ENCODE results near the gene PGAM2. TPM values are rescaled to one million over a fixed set of nuclear protein-coding genes. Genes with fewer than 3 reads are reported as not detected.

The PGAM2 gene
- total RNA-seq, 4 donors from 2014 or later, result 3.2 to 3.9 TPM; not detected in 2

GRCh38 chr7:44075296-44076075 lies 10.1 kb upstream of the PGAM2 start:
- H3K27ac ChIP-seq, result peak overlapping the region in 1 of 4 donors; percentile 69
- H3K9me3 ChIP-seq, result no peaks in the 10 kb centered on the region
- H3K36me3 ChIP-seq, result peaks cover 0 to 82% of the 10 kb centered on the region in 2 donors
- 86 to 90% methylated on average over 11 to 15 of the region's 17 CpGs for WGBS, 2 donors (ENCODE audit: low coverage in 1 of 2)
- no peaks in the 10 kb centered on the region for H3K27me3 ChIP-seq
- ATAC-seq, result no peak
- no peak overlapping the region for H3K4me3 ChIP-seq
- H3K4me1 ChIP-seq, result peaks cover 0 to 61% (median 19%) of the 10 kb centered on the region in 3 donors
- TF ChIP-seq CTCF (IDR thresholded peaks at IDR 0.05), result no peak
- no peak for TF ChIP-seq POLR2A (IDR thresholded peaks at IDR 0.05)
- TF ChIP-seq POLR2AphosphoS5 (IDR thresholded peaks at IDR 0.05), result no peak

GRCh38 chr7:44074349-44074695 lies 9.0 kb upstream of the PGAM2 start:
- TF ChIP-seq CTCF (IDR thresholded peaks at IDR 0.05) (no peak), POLR2A (IDR thresholded peaks at IDR 0.05) (no peak)
- Histone ChIP-seq H3K4me3 (no peak overlapping the region), H3K27ac (peak overlapping the region in 3 of 4 donors; percentile 69 to 78 (median 72)), H3K4me1 (peaks cover 0 to 49% (median 19%) of the 10 kb centered on the region in 3 donors), H3K27me3 (no peaks in the 10 kb centered on the region), H3K36me3 (peaks cover 0 to 70% of the 10 kb centered on the region in 2 donors), H3K9me3 (no peaks in the 10 kb centered on the region)
- ATAC-seq, result no peak
- WGBS, 2 donors (ENCODE audit: low coverage in 1 of 2), result 89% methylated on average over 4 of the region's 13 CpGs; no CpG with 5 or more reads in 1 of the 2 donors

GRCh38 chr7:44073664-44074348 lies 8.4 kb upstream of the PGAM2 start:
- Histone ChIP-seq H3K27me3 (no peaks in the 10 kb centered on the region), H3K27ac (peak overlapping the region in 3 of 4 donors; percentile 69 to 78 (median 72)), H3K36me3 (peaks cover 0 to 65% of the 10 kb centered on the region in 2 donors), H3K9me3 (no peaks in the 10 kb centered on the region), H3K4me1 (peaks cover 0 to 44% (median 19%) of the 10 kb centered on the region in 3 donors), H3K4me3 (peak overlapping the region in 1 of 2 donors; percentile 13)
- TF ChIP-seq CTCF (IDR thresholded peaks at IDR 0.05) (no peak), POLR2AphosphoS5 (IDR thresholded peaks at IDR 0.05) (peak; percentile 66), POLR2A (IDR thresholded peaks at IDR 0.05) (no peak), EP300 (IDR thresholded peaks at IDR 0.05) (no peak)
- no CpG with 5 or more reads among the region's 26 CpGs for WGBS, 2 donors (ENCODE audit: low coverage in 1 of 2)
- peak; percentile 85 for ATAC-seq

GRCh38 chr7:44072364-44073231 lies 7.2 kb upstream of the PGAM2 start:
- peak in 3 of 4 experiments; percentile 55 to 79 (median 64) for TF ChIP-seq CTCF (IDR thresholded peaks at IDR 0.05)
- TF ChIP-seq POLR2AphosphoS5 (IDR thresholded peaks at IDR 0.05), result peak; percentile 18
- no peak for TF ChIP-seq EP300 (IDR thresholded peaks at IDR 0.05)
- TF ChIP-seq POLR2A (IDR thresholded peaks at IDR 0.05), result no peak
- Histone ChIP-seq H3K27me3 (no peaks in the 10 kb centered on the region), H3K4me1 (peaks cover 0 to 41% (median 19%) of the 10 kb centered on the region in 3 donors), H3K9me3 (no peaks in the 10 kb centered on the region), H3K4me3 (no peak overlapping the region), H3K36me3 (peaks cover 0 to 53% of the 10 kb centered on the region in 2 donors), H3K27ac (peak overlapping the region in 3 of 4 donors; percentile 69 to 78 (median 72))
- 13 to 30% methylated on average over 2 to 7 of the region's 12 CpGs for WGBS, 2 donors (ENCODE audit: low coverage in 1 of 2)
- ATAC-seq, result peak; percentile 59

Measured in gastroesophageal sphincter (tissue), 4 donors.